Measurements from ENCODE around the gene AAGAB. TPM values are rescaled to one million over a fixed set of nuclear protein-coding genes. Genes with fewer than 3 reads are reported as not detected.

AAGAB gene, protein sequence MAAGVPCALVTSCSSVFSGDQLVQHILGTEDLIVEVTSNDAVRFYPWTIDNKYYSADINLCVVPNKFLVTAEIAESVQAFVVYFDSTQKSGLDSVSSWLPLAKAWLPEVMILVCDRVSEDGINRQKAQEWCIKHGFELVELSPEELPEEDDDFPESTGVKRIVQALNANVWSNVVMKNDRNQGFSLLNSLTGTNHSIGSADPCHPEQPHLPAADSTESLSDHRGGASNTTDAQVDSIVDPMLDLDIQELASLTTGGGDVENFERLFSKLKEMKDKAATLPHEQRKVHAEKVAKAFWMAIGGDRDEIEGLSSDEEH
- total RNA-seq: 32.9 TPM

DNA sequence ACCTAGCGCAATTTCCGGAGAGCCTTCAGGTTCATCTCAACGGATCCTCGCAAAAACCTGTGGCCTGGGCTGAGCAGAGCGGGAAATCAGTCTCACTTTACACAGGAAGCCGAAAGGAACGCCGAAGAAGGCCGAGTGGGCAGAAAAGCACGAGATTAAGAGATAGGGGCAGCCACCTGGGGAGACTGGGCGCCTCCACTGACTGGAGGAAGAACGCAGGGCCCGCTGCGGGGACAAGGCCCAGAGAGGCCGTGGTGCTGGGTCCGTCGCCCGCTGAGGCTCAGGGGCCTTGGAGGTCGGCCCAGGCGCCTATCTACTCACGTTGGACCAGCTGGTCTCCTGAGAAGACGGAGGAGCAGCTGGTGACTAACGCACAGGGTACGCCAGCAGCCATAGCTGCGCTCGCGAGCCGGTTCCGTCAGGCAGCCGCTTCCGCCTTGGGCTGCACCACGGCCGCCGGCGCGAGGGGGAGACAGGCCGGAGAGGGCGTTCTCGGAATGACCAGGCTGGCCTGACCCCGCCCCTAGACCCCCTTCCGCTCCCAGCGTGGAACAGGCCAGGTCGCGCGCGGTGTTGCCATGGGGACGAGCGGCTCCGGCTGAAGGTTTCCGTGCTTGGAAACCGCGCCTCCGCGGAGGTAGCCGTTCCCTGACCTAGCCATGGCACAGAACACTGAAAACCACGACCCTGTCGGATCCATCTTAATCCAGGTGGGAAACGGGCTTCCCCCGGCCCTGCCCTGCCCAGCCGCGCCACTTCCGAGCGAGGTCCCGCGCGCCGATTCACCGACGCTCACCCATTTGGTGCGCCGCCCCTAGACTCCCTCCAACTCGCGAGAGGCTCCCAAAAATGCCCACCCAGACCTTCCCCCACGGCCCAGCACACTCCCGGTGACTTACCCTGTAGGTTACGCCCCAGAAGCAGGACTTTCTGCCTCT lies at the start of gene AAGAB, which contains the start of gene IQCH:
Gene AAGAB (minus strand): TSS at position 424 of the 938 bp plus-strand sequence. CDS start 30 bp downstream, at position 394.
Gene IQCH (plus strand): TSS at position 549 of the 938 bp plus-strand sequence. CDS start 111 bp downstream, at position 660.

Other genes with a start within 250 kb of the AAGAB start
- 43.4 TPM for gene SMAD3, start 189.1 kb downstream of the AAGAB start, total RNA-seq
- gene IQCH, start 125 bp upstream of the AAGAB start, total RNA-seq: 9.3 TPM

Measured in camera-type eye (tissue), 1 donor.